ENCODE results near the gene PDSS2. TPM values are rescaled to one million over a fixed set of nuclear protein-coding genes. Genes with fewer than 3 reads are reported as not detected.

PDSS2 gene
- total and polyA plus RNA-seq, 4 donors = 10.5 to 20.9 (median 16.0) TPM

GRCh38 chr6:107207251-107207873 lies 252.0 kb downstream of the PDSS2 start (continued):
- TF ChIP-seq, protein P1, sequence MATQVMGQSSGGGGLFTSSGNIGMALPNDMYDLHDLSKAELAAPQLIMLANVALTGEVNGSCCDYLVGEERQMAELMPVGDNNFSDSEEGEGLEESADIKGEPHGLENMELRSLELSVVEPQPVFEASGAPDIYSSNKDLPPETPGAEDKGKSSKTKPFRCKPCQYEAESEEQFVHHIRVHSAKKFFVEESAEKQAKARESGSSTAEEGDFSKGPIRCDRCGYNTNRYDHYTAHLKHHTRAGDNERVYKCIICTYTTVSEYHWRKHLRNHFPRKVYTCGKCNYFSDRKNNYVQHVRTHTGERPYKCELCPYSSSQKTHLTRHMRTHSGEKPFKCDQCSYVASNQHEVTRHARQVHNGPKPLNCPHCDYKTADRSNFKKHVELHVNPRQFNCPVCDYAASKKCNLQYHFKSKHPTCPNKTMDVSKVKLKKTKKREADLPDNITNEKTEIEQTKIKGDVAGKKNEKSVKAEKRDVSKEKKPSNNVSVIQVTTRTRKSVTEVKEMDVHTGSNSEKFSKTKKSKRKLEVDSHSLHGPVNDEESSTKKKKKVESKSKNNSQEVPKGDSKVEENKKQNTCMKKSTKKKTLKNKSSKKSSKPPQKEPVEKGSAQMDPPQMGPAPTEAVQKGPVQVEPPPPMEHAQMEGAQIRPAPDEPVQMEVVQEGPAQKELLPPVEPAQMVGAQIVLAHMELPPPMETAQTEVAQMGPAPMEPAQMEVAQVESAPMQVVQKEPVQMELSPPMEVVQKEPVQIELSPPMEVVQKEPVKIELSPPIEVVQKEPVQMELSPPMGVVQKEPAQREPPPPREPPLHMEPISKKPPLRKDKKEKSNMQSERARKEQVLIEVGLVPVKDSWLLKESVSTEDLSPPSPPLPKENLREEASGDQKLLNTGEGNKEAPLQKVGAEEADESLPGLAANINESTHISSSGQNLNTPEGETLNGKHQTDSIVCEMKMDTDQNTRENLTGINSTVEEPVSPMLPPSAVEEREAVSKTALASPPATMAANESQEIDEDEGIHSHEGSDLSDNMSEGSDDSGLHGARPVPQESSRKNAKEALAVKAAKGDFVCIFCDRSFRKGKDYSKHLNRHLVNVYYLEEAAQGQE (IDR thresholded peaks at IDR 0.05) = no peak
- no peak for TF ChIP-seq RXRA (IDR thresholded peaks at IDR 0.05)
- no peak for TF ChIP-seq NR2F2 (IDR thresholded peaks at IDR 0.05)
- TF ChIP-seq FOXA1 (IDR thresholded peaks at IDR 0.05) = no peak
- no peak for TF ChIP-seq HNF4A (conservative IDR thresholded peaks at IDR 0.05)
- TF ChIP-seq GABPA (IDR thresholded peaks at IDR 0.05 in 1 of 2, conservative IDR thresholded peaks at IDR 0.05 in 1 of 2) = no peak
- TF ChIP-seq EGR1 (IDR thresholded peaks at IDR 0.05; ENCODE audit: low read depth in 2 of 2) = no peak
- TF ChIP-seq FOXA2 (IDR thresholded peaks at IDR 0.05) = no peak
- no peak for TF ChIP-seq TAF1 (conservative IDR thresholded peaks at IDR 0.05)

- no peak overlapping the region for H3K27ac ChIP-seq (ENCODE audit: low read depth in 1 of 2, low read length in 2 of 2)
- H3K4me3 ChIP-seq (ENCODE audit: low read depth in 1 of 3, low read length in 3 of 3) = no peak overlapping the region
- no peak for DNase-seq (ENCODE audit: low spot score)
- H3K9ac ChIP-seq (ENCODE audit: low read depth in 1 of 2, low read length in 2 of 2) = no peak overlapping the region
- H3K27me3 ChIP-seq (ENCODE audit: control insufficient read depth in 4 of 4, insufficient read depth in 4 of 4, low read length in 3 of 4) = no peaks in the 10 kb centered on the region
- WGBS = 97% methylated on average over 6 of the region's 6 CpGs
- H3K9me3 ChIP-seq (ENCODE audit: control insufficient read depth in 4 of 4, low read length in 3 of 4) = no peaks in the 10 kb centered on the region
- peaks cover 0 to 4% (median 0%) of the 10 kb centered on the region in 4 donors for H3K36me3 ChIP-seq (ENCODE audit: control insufficient read depth in 4 of 4, insufficient read depth in 3 of 4, low read depth in 1 of 4, low read length in 3 of 4)
- no peak for TF ChIP-seq SP1 (IDR thresholded peaks at IDR 0.05)
- TF ChIP-seq EGR1 (IDR thresholded peaks at IDR 0.05; ENCODE audit: low read depth in 2 of 2) = no peak
- no peak for TF ChIP-seq JUND (IDR thresholded peaks at IDR 0.05)
- no peaks in the 10 kb centered on the region for H3K4me1 ChIP-seq (ENCODE audit: control insufficient read depth in 4 of 4, insufficient read depth in 4 of 4, low read length in 3 of 4)
These were observed 254.0 kb downstream of the PDSS2 start for GRCh38 chr6:107205058-107205998.

DNA sequence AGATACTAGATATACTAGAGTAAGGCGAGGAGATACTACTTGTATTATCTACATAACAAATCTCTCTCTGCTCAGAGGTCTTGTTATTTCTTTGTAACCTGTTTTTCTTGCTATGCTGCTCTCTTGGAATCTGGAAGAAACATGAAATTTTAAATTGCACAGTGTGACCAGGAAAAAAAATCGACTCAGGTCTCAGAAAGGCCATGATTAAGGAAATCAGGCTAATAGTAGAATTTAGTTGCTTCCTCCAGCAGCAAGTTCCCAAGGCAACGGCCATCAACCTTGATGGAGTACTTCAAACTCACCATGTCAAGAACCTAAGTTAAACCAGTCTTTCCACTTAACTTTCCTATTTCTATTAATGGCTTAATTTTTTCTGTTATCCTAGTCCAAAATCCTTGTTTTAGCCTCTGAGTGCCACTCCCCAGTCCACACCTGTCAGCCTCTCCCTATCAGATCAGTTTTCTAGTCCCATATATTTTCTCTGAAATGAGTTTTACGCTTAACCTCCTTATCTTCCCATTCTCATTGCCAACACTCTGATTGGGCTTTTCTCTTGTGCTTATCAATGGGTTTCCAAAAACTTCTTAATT lies 256.4 kb downstream of the PDSS2 start:
- WGBS = 94% methylated on average over 4 of the region's 4 CpGs
- Histone ChIP-seq H3K9me3 (ENCODE audit: control insufficient read depth in 4 of 4, low read length in 3 of 4) (no peaks in the 10 kb centered on the region), H3K4me3 (ENCODE audit: low read depth in 1 of 3, low read length in 3 of 3) (no peak overlapping the region), H3K27ac (ENCODE audit: low read depth in 1 of 2, low read length in 2 of 2) (no peak overlapping the region), H3K36me3 (ENCODE audit: control insufficient read depth in 4 of 4, insufficient read depth in 3 of 4, low read depth in 1 of 4, low read length in 3 of 4) (peaks cover 0 to 4% (median 0%) of the 10 kb centered on the region in 4 donors), H3K4me1 (ENCODE audit: control insufficient read depth in 4 of 4, insufficient read depth in 4 of 4, low read length in 3 of 4) (no peaks in the 10 kb centered on the region), H3K27me3 (ENCODE audit: control insufficient read depth in 4 of 4, insufficient read depth in 4 of 4, low read length in 3 of 4) (no peaks in the 10 kb centered on the region), H3K9ac (ENCODE audit: low read depth in 1 of 2, low read length in 2 of 2) (no peak overlapping the region)
- TF ChIP-seq RAD21 (IDR thresholded peaks at IDR 0.05) = no peak
- TF ChIP-seq RXRA (IDR thresholded peaks at IDR 0.05) = no peak
- TF ChIP-seq TAF1 (conservative IDR thresholded peaks at IDR 0.05) = no peak
- no peak for TF ChIP-seq GABPA (IDR thresholded peaks at IDR 0.05 in 1 of 2, conservative IDR thresholded peaks at IDR 0.05 in 1 of 2)
- DNase-seq (ENCODE audit: low spot score) = no peak
